ENCODE results near the gene ZNF552.

- TF ChIP-seq CTCF (conservative IDR thresholded peaks at IDR 0.05; ENCODE audit: low read depth, low read length) = peak; percentile 41
- no peak; the same call in 1 of the 2 replicates for TF ChIP-seq POLR2A (IDR thresholded peaks at IDR 0.05; ENCODE audit: low read depth, low read length)
- TF ChIP-seq MAZ (IDR thresholded peaks at IDR 0.05; ENCODE audit: borderline replicate concordance, low read depth, low read length) = no peak
- TF ChIP-seq RFX5 (IDR thresholded peaks at IDR 0.05; ENCODE audit: low read depth, low read length) = no peak
- no peak for TF ChIP-seq CEBPB (IDR thresholded peaks at IDR 0.05; ENCODE audit: low read depth, low read length)
- TF ChIP-seq RCOR1 (IDR thresholded peaks at IDR 0.05; ENCODE audit: insufficient replicate concordance, low read length) = no peak
- peak; percentile 48 for TF ChIP-seq SMC3 (IDR thresholded peaks at IDR 0.05; ENCODE audit: low read depth, low read length)
- no peak for TF ChIP-seq RAD21 (IDR thresholded peaks at IDR 0.05; ENCODE audit: low read length)
- TF ChIP-seq, protein P1, sequence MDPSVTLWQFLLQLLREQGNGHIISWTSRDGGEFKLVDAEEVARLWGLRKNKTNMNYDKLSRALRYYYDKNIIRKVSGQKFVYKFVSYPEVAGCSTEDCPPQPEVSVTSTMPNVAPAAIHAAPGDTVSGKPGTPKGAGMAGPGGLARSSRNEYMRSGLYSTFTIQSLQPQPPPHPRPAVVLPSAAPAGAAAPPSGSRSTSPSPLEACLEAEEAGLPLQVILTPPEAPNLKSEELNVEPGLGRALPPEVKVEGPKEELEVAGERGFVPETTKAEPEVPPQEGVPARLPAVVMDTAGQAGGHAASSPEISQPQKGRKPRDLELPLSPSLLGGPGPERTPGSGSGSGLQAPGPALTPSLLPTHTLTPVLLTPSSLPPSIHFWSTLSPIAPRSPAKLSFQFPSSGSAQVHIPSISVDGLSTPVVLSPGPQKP (IDR thresholded peaks at IDR 0.05; ENCODE audit: borderline replicate concordance, low read depth, low read length) = no peak
- TF ChIP-seq MAFK (IDR thresholded peaks at IDR 0.05; ENCODE audit: low read depth, low read length) = no peak
Measured at GRCh38 chr19:57830071-57830602, 15.4 kb upstream of the ZNF552 start, which contains the start of gene ZNF587B.

Data from IMR-90 (cell line).